NCI-H510A treated with DMSO at 0.1 percent for 48 hours (cell line): ENCODE data around the gene HLCS.

Experiments
- DNase-seq: peaks from one replicate; lab custom pipeline; 2025; lab: John Stamatoyannopoulos, UW

HLCS gene

GRCh38 chr21:36915014-36915695 lies 51.3 kb downstream of the HLCS start:
- DNase-seq: no peak

GRCh38 chr21:36914244-36915013 lies 52.0 kb downstream of the HLCS start:
- DNase-seq: no peak

- no peak for DNase-seq
Measured at GRCh38 chr21:36913247-36914169, 53.0 kb downstream of the HLCS start.

- no peak for DNase-seq
Measured at GRCh38 chr21:36910581-36911307, 55.7 kb downstream of the HLCS start.

- no peak for DNase-seq
Measured at GRCh38 chr21:36909901-36910561, 56.4 kb downstream of the HLCS start.

GRCh38 chr21:36909423-36909822 lies 57.0 kb downstream of the HLCS start:
- DNase-seq: no peak

- DNase-seq: no peak
Measured at GRCh38 chr21:36908260-36908908, 58.1 kb downstream of the HLCS start.

GRCh38 chr21:36904093-36904666 lies 62.3 kb downstream of the HLCS start:
- DNase-seq: no peak

GRCh38 chr21:36902793-36903192 lies 63.7 kb downstream of the HLCS start:
- no peak for DNase-seq

- DNase-seq: no peak
Measured at GRCh38 chr21:36902331-36902730, 64.1 kb downstream of the HLCS start.

- DNase-seq: no peak
Measured at GRCh38 chr21:36901575-36901974, 64.9 kb downstream of the HLCS start.

- DNase-seq: no peak
Measured at GRCh38 chr21:36893581-36893980, 72.9 kb downstream of the HLCS start.

GRCh38 chr21:36892201-36892600 lies 74.3 kb downstream of the HLCS start:
- DNase-seq: no peak

- DNase-seq: no peak
Measured at GRCh38 chr21:36891692-36892091, 74.8 kb downstream of the HLCS start.

GRCh38 chr21:36891121-36891520 lies 75.3 kb downstream of the HLCS start:
- DNase-seq: no peak

GRCh38 chr21:36890086-36890485 lies 76.4 kb downstream of the HLCS start:
- no peak for DNase-seq

GRCh38 chr21:36889401-36889800 lies 77.1 kb downstream of the HLCS start:
- no peak for DNase-seq

- no peak for DNase-seq
Measured at GRCh38 chr21:36888466-36888865, 78.0 kb downstream of the HLCS start.

- no peak for DNase-seq
Measured at GRCh38 chr21:36887963-36888362, 78.5 kb downstream of the HLCS start.
